B cell (primary cell): Measurements from ENCODE around the gene L3MBTL4. TPM values are rescaled to one million over a fixed set of nuclear protein-coding genes. Genes with fewer than 3 reads are reported as not detected.

ENCODE experiments used
- ATAC-seq: fragments of 200-7000 bp; cut with Tn5 transposase; one replicate; pipeline ENCODE4 v1.10.0; 2021; ENCODE audit warnings: low read depth, mild to moderate bottlenecking, moderate number of reproducible peaks, moderate library complexity
- CTCF ChIA-PET: fragments of 350-600 bp; sonication (Branson Sonifier 250); formaldehyde crosslinking; loops from one replicate; lab custom pipeline; 2021; ENCODE audit warnings: antibody characterized with exemption, inconsistent platforms; lab: Charles Lee
- POLR2A ChIA-PET: fragments of 350-600 bp; sonication (Branson Sonifier 250); formaldehyde crosslinking; loops from one replicate; lab custom pipeline; 2021; ENCODE audit warnings: antibody characterized with exemption; lab: Charles Lee
- DNase-seq: peaks from one replicate; pipeline ENCODE4 v3.0.0; 2013
- H2AFZ ChIP-seq: 2 replicates; pipeline ENCODE4 v1.6.1; 2012; ENCODE audit warnings: mild to moderate bottlenecking, low read depth, low read length; ENCODE audit not compliant: insufficient read depth, poor library complexity, severe bottlenecking
- H3K27ac ChIP-seq, 2 donors: 1 replicate in 1 of 2; 2 replicates in 1 of 2; pipeline ENCODE4 v1.5.1; 2012 to 2013; ENCODE audit warnings: low read length in 2 of 2, mild to moderate bottlenecking in 2 of 2, moderate library complexity in 1 of 2
- H3K27me3 ChIP-seq, 4 experiments: fragments of 200-600 bp in 1 of 4; sonication (generic) in 1 of 4; replicated peaks in 1 of 4; 1 replicate in 2 of 4; 2 replicates in 2 of 4; pipeline versions ENCODE4 v1.6.1 to v1.7.0; 2013 to 2016; ENCODE audit warnings: low read length in 3 of 4, mild to moderate bottlenecking in 2 of 4, mixed read lengths in 1 of 4, moderate library complexity in 1 of 4; ENCODE audit not compliant: insufficient read depth in 4 of 4, control insufficient read depth in 3 of 4; ENCODE audit errors: control extremely low read depth in 1 of 4
- H3K36me3 ChIP-seq, 2 experiments: replicated peaks in 1 of 2; 1 replicate in 1 of 2; 2 replicates in 1 of 2; pipeline versions ENCODE4 v1.6.1 to v1.7.1; 2013; ENCODE audit warnings: low read length in 1 of 2; ENCODE audit not compliant: insufficient read depth in 2 of 2, control insufficient read depth in 1 of 2; ENCODE audit errors: control extremely low read depth in 1 of 2, extremely low read depth in 1 of 2
- H3K4me1 ChIP-seq, 2 donors: fragments of 200-600 bp in 1 of 2; sonication (generic) in 1 of 2; 1 replicate in 1 of 2; 2 replicates in 1 of 2; pipeline versions ENCODE4 v1.5.1 to v1.6.1; 2013 to 2017; ENCODE audit warnings: low read length in 2 of 2; ENCODE audit not compliant: control insufficient read depth in 2 of 2, insufficient read depth in 2 of 2
- H3K4me2 ChIP-seq: replicated peaks from 2 replicates; pipeline ENCODE3; 2012; ENCODE audit warnings: mild to moderate bottlenecking, low read depth, low read length; ENCODE audit not compliant: poor library complexity, severe bottlenecking
- H3K4me3 ChIP-seq, 5 experiments: fragments of 200-600 bp in 1 of 5; sonication (generic) in 1 of 5; 1 replicate in 3 of 5; 2 replicates in 2 of 5; pipeline versions ENCODE4 v1.5.1 to v1.7.0; 2011 to 2016; ENCODE audit warnings: low read length in 4 of 5, mild to moderate bottlenecking in 4 of 5, low read depth in 2 of 5, control low read depth in 1 of 5, moderate library complexity in 1 of 5; ENCODE audit not compliant: insufficient read depth in 1 of 5; ENCODE audit errors: control extremely low read depth in 1 of 5, extremely low read depth in 1 of 5
- H3K79me2 ChIP-seq: fragments of 200-600 bp; sonication (generic); one replicate; pipeline ENCODE4 v1.6.0; 2016; ENCODE audit warnings: low read length; ENCODE audit not compliant: control insufficient read depth, insufficient read depth
- H3K9ac ChIP-seq: fragments of 200-600 bp; sonication (generic); 2 replicates; pipeline ENCODE4 v1.6.1; 2017; ENCODE audit warnings: mild to moderate bottlenecking, low read length, moderate library complexity
- H3K9me3 ChIP-seq, 3 donors: one replicate each; pipeline versions ENCODE4 v1.6.1 to v1.7.1; 2013; ENCODE audit warnings: low read length in 2 of 3; ENCODE audit not compliant: control insufficient read depth in 2 of 3, insufficient read depth in 1 of 3; ENCODE audit errors: control extremely low read depth in 1 of 3
- H4K20me1 ChIP-seq: 2 replicates; pipeline ENCODE4 v1.6.0; 2012; ENCODE audit warnings: mild to moderate bottlenecking, low read length; ENCODE audit not compliant: insufficient read depth, control insufficient read depth, poor library complexity, severe bottlenecking
- H3K27ac Mint-ChIP-seq: one replicate; pipeline ENCODE4 v1.8.0; 2021; ENCODE audit warnings: mixed read lengths
- H3K27me3 Mint-ChIP-seq: one replicate; pipeline ENCODE4 v1.8.0; 2021; ENCODE audit warnings: mixed read lengths
- H3K4me1 Mint-ChIP-seq: one replicate; pipeline ENCODE4 v1.8.0; 2021; ENCODE audit warnings: mixed read lengths
- H3K4me3 Mint-ChIP-seq: one replicate; pipeline ENCODE4 v1.8.0; 2021; ENCODE audit warnings: mixed read lengths
- H3K9me3 Mint-ChIP-seq: one replicate; pipeline ENCODE4 v1.8.0; 2022; ENCODE audit warnings: mixed read lengths; ENCODE audit not compliant: insufficient read depth
- EZH2 ChIP-seq: IDR thresholded peaks from 2 replicates; pipeline ENCODE4 v1.6.1; 2012; ENCODE audit warnings: borderline replicate concordance, low read depth, mild to moderate bottlenecking, moderate library complexity, low read length; ENCODE audit not compliant: insufficient read depth, poor library complexity, severe bottlenecking
- WGBS: methylation state at CpG from one replicate; pipeline ENCODE4 v1.1.5; 2013; ENCODE audit warnings: missing lambda C conversion rate; ENCODE audit not compliant: insufficient coverage; 5-methylcytosine and 5-hydroxymethylcytosine counted together
- intact Hi-C: fragments of 100-400 bp; cut with micrococcal nuclease; formaldehyde crosslinking; loops from one replicate; pipeline ENCODE4 v1.10.0; 2022
- polyA plus RNA-seq: library from polyadenylated mRNA; depleted of rRNA; stranded (reverse); fragments of >200 nt; gene quantifications from 2 replicates; pipeline ENCODE4 v1.2.3, GENCODE V29; 2012
- total RNA-seq, 2 donors: library from RNA; stranded (reverse); fragments of 120-200 nt in 1 of 2; gene quantifications; 1 replicate in 1 of 2; 2 replicates in 1 of 2; pipeline versions ENCODE4 v1.2.3 to v1.2.4, GENCODE V29; 2013 to 2022
- TF ChIP-seq, protein P1 (sequence below): fragments of 200-600 bp; IDR thresholded peaks from one replicate; pipeline ENCODE4 v1.8.0; 2022; ENCODE audit warnings: antibody characterized with exemption, mild to moderate bottlenecking

L3MBTL4 gene
- total and polyA plus RNA-seq, 2 donors (not counting 1 experiment from before 2014, with no cell fraction given), result 3.0 to 11.9 TPM

DNA sequence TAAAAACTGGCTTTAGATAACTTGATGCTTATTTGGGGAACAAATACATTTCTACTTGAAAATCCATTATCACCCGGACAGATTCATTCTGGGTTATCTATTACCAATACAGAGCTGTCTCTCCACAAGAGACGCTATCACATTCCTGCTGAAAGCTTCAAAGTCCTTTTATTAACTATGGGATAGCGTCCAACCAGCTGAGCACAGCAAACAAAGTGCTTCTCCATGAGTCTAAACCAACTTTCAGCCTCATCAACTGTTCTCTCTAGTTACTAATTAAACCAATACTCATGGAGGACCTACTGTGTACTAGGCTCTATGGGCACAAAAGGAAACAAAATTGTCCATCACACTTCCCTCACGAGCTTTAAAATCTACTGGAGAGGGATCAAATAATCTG, 132.8 kb downstream of the L3MBTL4 start:
- Histone ChIP-seq H3K4me2 (no peak overlapping the region), H3K4me1 (no peaks in the 10 kb centered on the region), H4K20me1 (no peaks in the 10 kb centered on the region), H3K9ac (no peak overlapping the region), H3K27ac (no peak overlapping the region), H3K36me3 (no peaks in the 10 kb centered on the region), H2AFZ (no peak overlapping the region), H3K4me3 (no peak overlapping the region), H3K79me2 (no peaks in the 10 kb centered on the region), H3K27me3 (no peaks in the 10 kb centered on the region), H3K9me3 (peaks cover 0 to 3% (median 0%) of the 10 kb centered on the region in 3 donors)
- 96% methylated on average over 3 of the region's 4 CpGs for WGBS
- no peak overlapping the region for H3K4me3 Mint-ChIP-seq
- no peaks in the 10 kb centered on the region for H3K27me3 Mint-ChIP-seq
- POLR2A ChIA-PET, result no interaction called here
- no peak for DNase-seq
- TF ChIP-seq, protein P1, sequence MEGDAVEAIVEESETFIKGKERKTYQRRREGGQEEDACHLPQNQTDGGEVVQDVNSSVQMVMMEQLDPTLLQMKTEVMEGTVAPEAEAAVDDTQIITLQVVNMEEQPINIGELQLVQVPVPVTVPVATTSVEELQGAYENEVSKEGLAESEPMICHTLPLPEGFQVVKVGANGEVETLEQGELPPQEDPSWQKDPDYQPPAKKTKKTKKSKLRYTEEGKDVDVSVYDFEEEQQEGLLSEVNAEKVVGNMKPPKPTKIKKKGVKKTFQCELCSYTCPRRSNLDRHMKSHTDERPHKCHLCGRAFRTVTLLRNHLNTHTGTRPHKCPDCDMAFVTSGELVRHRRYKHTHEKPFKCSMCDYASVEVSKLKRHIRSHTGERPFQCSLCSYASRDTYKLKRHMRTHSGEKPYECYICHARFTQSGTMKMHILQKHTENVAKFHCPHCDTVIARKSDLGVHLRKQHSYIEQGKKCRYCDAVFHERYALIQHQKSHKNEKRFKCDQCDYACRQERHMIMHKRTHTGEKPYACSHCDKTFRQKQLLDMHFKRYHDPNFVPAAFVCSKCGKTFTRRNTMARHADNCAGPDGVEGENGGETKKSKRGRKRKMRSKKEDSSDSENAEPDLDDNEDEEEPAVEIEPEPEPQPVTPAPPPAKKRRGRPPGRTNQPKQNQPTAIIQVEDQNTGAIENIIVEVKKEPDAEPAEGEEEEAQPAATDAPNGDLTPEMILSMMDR, result no peak
- intact Hi-C loops, result no loop called here
- H3K27ac Mint-ChIP-seq, result no peak overlapping the region
- ATAC-seq, result no peak
- H3K4me1 Mint-ChIP-seq, result no peaks in the 10 kb centered on the region
- CTCF ChIA-PET, result no interaction called here
- no peaks in the 10 kb centered on the region for H3K9me3 Mint-ChIP-seq

DNA sequence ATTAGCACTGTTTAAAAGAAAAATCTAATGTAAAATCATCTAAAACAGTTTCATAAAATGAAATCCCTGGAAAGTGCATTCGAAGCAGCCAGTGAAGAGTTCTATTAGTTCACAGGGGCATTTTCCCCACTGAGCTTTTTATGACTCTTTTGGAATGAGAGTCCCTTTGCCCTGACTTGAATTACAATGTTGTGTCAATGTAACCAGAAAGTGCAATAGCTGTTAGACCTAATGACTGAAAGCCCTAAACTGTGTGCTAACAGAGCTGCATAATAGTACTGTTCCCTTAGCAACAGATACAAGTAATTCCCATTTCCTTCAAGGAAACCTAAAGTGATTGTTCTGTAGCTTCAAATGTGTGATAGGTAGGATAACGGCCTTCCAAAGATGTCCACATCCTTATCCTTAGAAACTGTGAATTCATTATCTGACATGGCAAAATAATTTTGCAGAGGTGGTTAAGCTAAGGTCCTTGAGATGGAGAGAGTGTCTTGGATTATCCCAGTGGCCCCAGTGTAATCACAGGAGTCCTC, 134.4 kb downstream of the L3MBTL4 start:
- POLR2A ChIA-PET, result no interaction called here
- H3K9me3 Mint-ChIP-seq, result no peaks in the 10 kb centered on the region

More for the DNA sequence above, 134.4 kb downstream of the L3MBTL4 start:
- H3K36me3 ChIP-seq, result no peaks in the 10 kb centered on the region
- DNase-seq (no peak), ATAC-seq (no peak)
- no peak overlapping the region for H3K9ac ChIP-seq
- H4K20me1 ChIP-seq, result no peaks in the 10 kb centered on the region
- H3K4me3 ChIP-seq, result no peak overlapping the region
- H3K27ac ChIP-seq, result no peak overlapping the region
- H2AFZ ChIP-seq, result no peak overlapping the region
- no peaks in the 10 kb centered on the region for H3K27me3 ChIP-seq
- no peaks in the 10 kb centered on the region for H3K27me3 Mint-ChIP-seq
- no peak overlapping the region for H3K4me3 Mint-ChIP-seq
- CTCF ChIA-PET, result no interaction called here
- WGBS, result 83% methylated on average over 1 of the region's 2 CpGs
- peaks cover 0 to 3% (median 0%) of the 10 kb centered on the region in 3 donors for H3K9me3 ChIP-seq
- no peak overlapping the region for H3K4me2 ChIP-seq
- H3K4me1 ChIP-seq, result no peaks in the 10 kb centered on the region
- no peaks in the 10 kb centered on the region for H3K79me2 ChIP-seq
- H3K4me1 Mint-ChIP-seq, result no peaks in the 10 kb centered on the region
- H3K27ac Mint-ChIP-seq, result no peak overlapping the region
- TF ChIP-seq, protein P1, result no peak
- no peak for TF ChIP-seq EZH2
- intact Hi-C loops, result no loop called here
